HepG2 (cell line): ENCODE data around the gene AMHR2. TPM values are rescaled to one million over a fixed set of nuclear protein-coding genes. Genes with fewer than 3 reads are reported as not detected.

Experiments
- ATF7 ChIP-seq, 2 experiments: fragments of 450-650 bp in 1 of 2; sonication (generic) in 1 of 2; formaldehyde crosslinking in 1 of 2; IDR thresholded peaks; 2 replicates each; pipeline versions ENCODE4 v1.4.0 to v1.6.1; 2016 to 2020; ENCODE audit warnings: antibody characterized with exemption in 1 of 2, mild to moderate bottlenecking in 1 of 2, missing genetic modification reagents in 1 of 2
- CHD4 ChIP-seq: fragments of 200-600 bp; sonication (generic); IDR thresholded peaks from 2 replicates; pipeline ENCODE4 v1.7.0; 2017; ENCODE audit warnings: mild to moderate bottlenecking, low read length, borderline replicate concordance
- ELF1 ChIP-seq: sonication (generic); formaldehyde crosslinking; IDR thresholded peaks from 2 replicates; pipeline ENCODE4 v1.4.0; 2020; ENCODE audit warnings: missing genetic modification reagents
- ELF3 ChIP-seq: IDR thresholded peaks from 2 replicates; pipeline ENCODE4 v1.6.1; 2016; ENCODE audit warnings: missing genetic modification reagents, missing compliant biosample characterization
- FLYWCH1 ChIP-seq: sonication (generic); formaldehyde crosslinking; IDR thresholded peaks from 2 replicates; pipeline ENCODE4 v1.8.1; 2023; ENCODE audit warnings: mild to moderate bottlenecking, missing genetic modification reagents
- FOSL2 ChIP-seq: sonication (generic); formaldehyde crosslinking; IDR thresholded peaks from 2 replicates; pipeline ENCODE4 v1.4.0; 2020; ENCODE audit warnings: missing genetic modification reagents
- FOXA1 ChIP-seq, 2 experiments: fragments of 450-650 bp in 1 of 2; sonication (generic) in 1 of 2; formaldehyde crosslinking in 1 of 2; IDR thresholded peaks; 2 replicates each; pipeline versions ENCODE4 v1.4.0 to v1.6.1; 2016 to 2020; ENCODE audit warnings: missing genetic modification reagents in 1 of 2
- HNF1B ChIP-seq: sonication (generic); formaldehyde crosslinking; IDR thresholded peaks from 2 replicates; pipeline ENCODE4 v1.5.1; 2020; ENCODE audit warnings: mild to moderate bottlenecking, moderate library complexity, missing genetic modification reagents
- MIER3 ChIP-seq: IDR thresholded peaks from 2 replicates; pipeline ENCODE4 v1.6.1; 2016; ENCODE audit warnings: missing compliant biosample characterization, borderline replicate concordance
- NR1H2 ChIP-seq: sonication (generic); formaldehyde crosslinking; IDR thresholded peaks from 2 replicates; pipeline ENCODE4 v1.8.1; 2022; ENCODE audit warnings: low read depth, missing genetic modification reagents, borderline replicate concordance
- POGK ChIP-seq: sonication (generic); formaldehyde crosslinking; conservative IDR thresholded peaks from 2 replicates; pipeline ENCODE4 v1.8.0; 2022; ENCODE audit warnings: mild to moderate bottlenecking, moderate library complexity, missing genetic modification reagents
- POLR2A ChIP-seq, 2 experiments: IDR thresholded peaks; 2 replicates each; pipeline ENCODE4 v1.6.1; 2011; ENCODE audit warnings: low read depth in 2 of 2, low read length in 2 of 2, mild to moderate bottlenecking in 1 of 2, moderate library complexity in 1 of 2; ENCODE audit not compliant: insufficient read depth in 1 of 2
- PRDM10 ChIP-seq: sonication (generic); formaldehyde crosslinking; IDR thresholded peaks from 2 replicates; pipeline ENCODE4 v1.4.0; 2020; ENCODE audit warnings: low read depth, missing genetic modification reagents
- RBM39 ChIP-seq: fragments of 200-400 bp; formaldehyde crosslinking; IDR thresholded peaks from one replicate; pipeline ENCODE4 v1.6.1; 2018; ENCODE audit warnings: antibody characterized with exemption, mild to moderate bottlenecking, low read depth, low read length; ENCODE audit not compliant: poor library complexity, severe bottlenecking
- SALL1 ChIP-seq: sonication (generic); formaldehyde crosslinking; IDR thresholded peaks from 2 replicates; pipeline ENCODE4 v1.8.0; 2022; ENCODE audit warnings: mild to moderate bottlenecking, missing genetic modification reagents
- TFDP1 ChIP-seq: IDR thresholded peaks from 2 replicates; pipeline ENCODE4 v1.6.1; 2016; ENCODE audit warnings: missing compliant biosample characterization, missing genetic modification reagents, borderline replicate concordance
- TFDP2 ChIP-seq: sonication (generic); formaldehyde crosslinking; IDR thresholded peaks from 2 replicates; pipeline ENCODE4 v1.4.0; 2020; ENCODE audit warnings: missing genetic modification reagents
- ZNF510 ChIP-seq: sonication (generic); formaldehyde crosslinking; IDR thresholded peaks from 2 replicates; pipeline ENCODE4 v1.4.0; 2020; ENCODE audit warnings: low read depth, mild to moderate bottlenecking, missing genetic modification reagents
- ZSCAN25 ChIP-seq: sonication (generic); formaldehyde crosslinking; IDR thresholded peaks from 2 replicates; pipeline ENCODE4 v1.8.0; 2022; ENCODE audit warnings: mild to moderate bottlenecking, missing genetic modification reagents
- polyA plus RNA-seq, 8 experiments: library from polyadenylated mRNA; depleted of rRNA in 3 of 8; stranded (reverse) in 7 of 8; unstranded in 1 of 8; fragments of >200 nt; fragmentation: Illumina TruSeq in 4 of 8; extraction: Trizol in 4 of 8; gene quantifications; 2 replicates each; pipeline versions ENCODE4 v1.2.1 to v1.2.3, GENCODE V29; 2011 to 2016; ENCODE audit warnings: low read depth in 4 of 8, missing spikeins in 1 of 8, mixed read lengths in 1 of 8; ENCODE audit not compliant: insufficient read depth in 1 of 8
- total RNA-seq, 5 experiments: library from RNA; depleted of rRNA; stranded (reverse); fragments of >200 nt; fragmentation: Illumina TruSeq; extraction: Trizol; gene quantifications; 2 replicates each; pipeline ENCODE4 v1.2.3, GENCODE V29; 2016; ENCODE audit warnings: low read depth in 1 of 5

Gene AMHR2
- total and polyA plus RNA-seq, 2 of the 13 experiments (the other 11 are each of a cell fraction or from before 2014, with no cell fraction given): 0.24 to 0.58 TPM

GRCh38 chr12:53379389-53380103 is 44.1 kb upstream of the AMHR2 start (continued):
- peak; percentile 88 for TF ChIP-seq TFDP2 (CRISPR knock-in tag)
- TF ChIP-seq POGK (CRISPR knock-in tag): no peak
- no peak for TF ChIP-seq NR1H2
- peak; percentile 28; the same call in 1 of the 2 replicates for TF ChIP-seq FOSL2
- no peak for TF ChIP-seq ZSCAN25 (CRISPR knock-in tag)
- TF ChIP-seq SALL1 (CRISPR knock-in tag): 0 out of 2 replicates have a peak, but pooled peaks have one; percentile 21
- 0 out of 2 replicates have a peak, but pooled peaks have one; percentile 15 for TF ChIP-seq ZNF510 (CRISPR knock-in tag)
- TF ChIP-seq ELF1 (CRISPR knock-in tag): peak; percentile 78
- no peak for TF ChIP-seq ATF7 (IDR thresholded peaks at IDR 0.05)
- no peak for TF ChIP-seq ATF7 (CRISPR knock-in tag; IDR thresholded peaks at IDR 0.05)
- peak; percentile 47; the same call in 1 of the 2 replicates for TF ChIP-seq TFDP1 (CRISPR knock-in tag)
- peak; percentile 18; the same call in 1 of the 2 replicates for TF ChIP-seq HNF1B (CRISPR knock-in tag)
- peak; percentile 15; the same call in 1 of the 2 replicates for TF ChIP-seq CHD4
- TF ChIP-seq POLR2A (IDR thresholded peaks at IDR 0.05; ENCODE audit: insufficient read depth in 1 of 2, low read depth in 2 of 2, low read length in 2 of 2): peak in 1 of 2 experiments; percentile 45; a peak in 2 of 4 replicates
- TF ChIP-seq ELF3 (CRISPR knock-in tag): peak; percentile 60
- 0 out of 2 replicates have a peak, but pooled peaks have one; percentile 14 for TF ChIP-seq MIER3 (CRISPR knock-in tag)
- TF ChIP-seq FLYWCH1 (CRISPR knock-in tag): no peak
- peak; percentile 60; the same call in 1 of the 2 replicates for TF ChIP-seq PRDM10
- no peak for TF ChIP-seq FOXA1 (IDR thresholded peaks at IDR 0.05)
- TF ChIP-seq FOXA1 (CRISPR knock-in tag; IDR thresholded peaks at IDR 0.05): peak; percentile 4; the same call in 1 of the 2 replicates
- no peak for TF ChIP-seq RBM39
